Fibroblast of lung (primary cell): ENCODE data around the gene KCNG2.

ENCODE experiments used
- CTCF ChIP-seq, 2 donors: IDR thresholded peaks in 1 of 2; conservative IDR thresholded peaks in 1 of 2; 1 replicate in 1 of 2; 2 replicates in 1 of 2; pipeline ENCODE4 v1.5.1; 2011 to 2012; ENCODE audit warnings: low read length in 2 of 2, control low read depth in 1 of 2, inconsistent platforms in 1 of 2, low read depth in 1 of 2, mild to moderate bottlenecking in 1 of 2
- EZH2 ChIP-seq: IDR thresholded peaks from 2 replicates; pipeline ENCODE4 v1.5.1; 2012; ENCODE audit warnings: low read length, control low read depth, mild to moderate bottlenecking; ENCODE audit errors: missing control alignments

GRCh38 chr18:79883461-79884293 lies 85.9 kb downstream of the KCNG2 start:
- TF ChIP-seq CTCF (conservative IDR thresholded peaks at IDR 0.05 in 1 of 2, IDR thresholded peaks at IDR 0.05 in 1 of 2; ENCODE audit: low read depth in 1 of 2, low read length in 2 of 2) (no peak), EZH2 (no peak)
